22Rv1 (cell line): ENCODE results near the gene C11orf21.

Source experiments
- CTCF ChIP-seq: fragments of 450-650 bp; IDR thresholded peaks from 2 replicates; pipeline ENCODE4 v1.5.1; 2017; ENCODE audit warnings: mild to moderate bottlenecking
- ZFX ChIP-seq: fragments of 450-650 bp; IDR thresholded peaks from 2 replicates; pipeline ENCODE4 v1.6.1; 2017; ENCODE audit warnings: antibody characterized with exemption, borderline replicate concordance

DNA sequence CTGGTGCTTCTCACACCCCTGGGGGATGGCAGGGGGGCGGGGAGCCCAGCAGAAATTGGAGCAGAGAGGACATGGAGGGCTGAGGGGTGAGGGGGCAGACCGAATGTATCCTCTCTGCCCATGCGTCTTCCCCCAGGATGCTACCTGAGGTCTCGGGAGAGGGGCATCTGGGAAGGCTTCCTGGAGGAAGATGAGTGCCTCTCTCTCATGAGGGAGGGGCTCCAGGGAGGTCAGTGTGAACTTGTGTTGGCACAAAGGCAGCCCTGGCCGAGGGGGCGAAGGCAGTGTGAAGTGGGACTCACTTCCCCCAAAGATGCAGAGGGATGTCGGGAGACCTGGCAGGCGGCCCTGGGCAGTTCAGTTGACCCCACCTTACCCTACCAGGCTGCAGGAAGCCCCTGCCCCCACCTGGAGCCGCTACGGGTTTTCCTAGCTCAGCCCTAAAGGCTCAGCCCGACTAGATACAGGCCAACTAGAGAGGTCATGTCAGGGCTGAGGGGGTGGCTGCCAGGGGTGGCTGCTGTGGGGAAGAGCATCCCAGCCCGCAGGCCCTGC, 41.7 kb downstream of the C11orf21 start:
- TF ChIP-seq CTCF (no peak), ZFX (no peak)
